GM19193 (cell line): ENCODE data around the gene KPNA5.

Source experiments
- POLR2A ChIP-seq: IDR thresholded peaks from 4 replicates; pipeline ENCODE4 v1.6.1; 2011; ENCODE audit not compliant: insufficient read depth, insufficient read length; ENCODE audit errors: extremely low read depth

Gene KPNA5

GRCh38 chr6:116680880-116681672 is at the start of gene KPNA5:
KPNA5 (plus strand) TSS chr6:116681211; CDS start chr6:116681335, 124 bp downstream.
- peak; percentile 96 for TF ChIP-seq POLR2A

GRCh38 chr6:116631379-116631990 is 49.5 kb upstream of the KPNA5 start:
- no peak for TF ChIP-seq POLR2A

GRCh38 chr6:116633685-116634084 is 47.3 kb upstream of the KPNA5 start:
- no peak for TF ChIP-seq POLR2A

GRCh38 chr6:116648156-116648555 is 32.9 kb upstream of the KPNA5 start:
- no peak for TF ChIP-seq POLR2A

DNA sequence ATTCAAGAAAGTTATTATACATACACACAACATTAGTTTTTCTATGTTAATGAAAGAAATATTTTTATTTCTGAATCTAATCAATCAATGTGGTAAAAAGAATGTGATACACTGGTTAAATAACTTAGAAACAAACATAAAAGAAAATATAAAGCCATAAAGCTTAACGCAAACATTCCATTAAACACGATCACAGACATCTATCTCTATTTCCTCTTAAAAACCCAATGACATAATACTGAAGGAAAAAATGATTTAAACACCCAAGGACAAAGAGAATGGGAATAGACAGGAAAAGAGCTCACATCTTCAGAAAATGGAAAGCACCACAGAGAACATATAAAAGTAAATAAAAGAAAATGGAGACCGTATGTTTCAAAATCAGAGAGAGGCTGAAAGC is 31.9 kb upstream of the KPNA5 start:
- no peak for TF ChIP-seq POLR2A

- TF ChIP-seq POLR2A: no peak
These were observed 29.1 kb upstream of the KPNA5 start for GRCh38 chr6:116651916-116652315.

DNA sequence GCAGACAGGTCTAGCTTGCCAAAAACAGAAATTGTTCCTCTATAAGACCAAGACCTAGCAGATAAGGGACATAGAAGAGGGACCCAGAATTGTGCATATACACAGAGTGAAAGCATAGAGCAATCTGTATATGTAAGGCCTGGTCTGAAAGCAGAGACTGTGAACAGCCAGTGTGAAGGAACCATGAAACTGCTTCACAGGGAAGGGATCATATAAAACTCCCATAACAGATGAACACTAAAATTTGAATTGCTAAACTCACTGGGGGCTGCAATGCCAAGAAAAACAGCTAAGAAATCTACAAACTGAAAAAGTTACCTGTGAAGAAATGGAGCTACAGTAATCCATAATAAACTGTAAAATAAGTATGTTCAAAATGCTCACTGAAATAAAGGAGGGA is 19.4 kb upstream of the KPNA5 start:
- no peak for TF ChIP-seq POLR2A

GRCh38 chr6:116662202-116662601 is 18.8 kb upstream of the KPNA5 start:
- no peak for TF ChIP-seq POLR2A

GRCh38 chr6:116663308-116663707 is 17.7 kb upstream of the KPNA5 start:
- no peak for TF ChIP-seq POLR2A

GRCh38 chr6:116665464-116665863 is 15.5 kb upstream of the KPNA5 start:
- no peak for TF ChIP-seq POLR2A

GRCh38 chr6:116666869-116667268 is 14.1 kb upstream of the KPNA5 start:
- TF ChIP-seq POLR2A: no peak

DNA sequence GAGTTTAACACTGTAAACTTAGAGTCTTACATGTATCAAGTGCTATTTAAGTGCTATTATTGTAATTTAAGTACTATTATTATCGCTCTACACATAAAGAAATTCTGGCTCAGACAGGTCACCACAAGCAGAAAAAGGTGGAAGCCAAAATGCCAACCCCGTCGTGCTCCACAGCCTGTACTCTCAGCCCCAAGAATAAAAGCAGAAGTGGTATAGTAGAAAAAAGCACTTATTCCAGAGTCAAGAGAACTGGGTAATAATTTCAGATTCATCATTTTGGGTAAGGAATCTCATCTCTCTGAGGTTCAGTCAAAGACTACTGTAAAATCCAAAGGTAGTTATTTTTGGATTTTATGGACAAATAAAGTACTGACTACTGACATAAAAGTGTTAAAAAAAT is 13.4 kb upstream of the KPNA5 start:
- TF ChIP-seq POLR2A: no peak

GRCh38 chr6:116672306-116672705 is 8.7 kb upstream of the KPNA5 start:
- TF ChIP-seq POLR2A: no peak

DNA sequence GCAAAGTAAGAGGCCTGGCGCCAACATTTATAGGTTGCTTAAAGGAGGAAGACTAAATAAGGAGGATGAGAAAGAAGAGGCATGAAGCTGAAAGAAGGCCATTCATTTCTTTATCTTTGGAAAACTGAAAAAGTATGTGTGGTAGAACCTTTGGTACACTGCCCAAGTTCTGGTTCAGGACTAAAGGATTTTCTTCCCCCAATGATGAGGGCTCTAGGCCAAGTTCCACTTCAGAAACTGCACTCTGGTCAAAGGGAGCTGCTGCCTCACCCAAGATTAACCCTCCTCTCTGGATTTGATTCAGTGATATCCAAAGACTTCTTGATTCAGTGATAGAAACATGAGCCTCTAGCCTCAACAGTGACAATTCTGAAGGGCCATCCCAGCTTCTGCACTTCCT is 5.0 kb upstream of the KPNA5 start:
- TF ChIP-seq POLR2A: no peak

DNA sequence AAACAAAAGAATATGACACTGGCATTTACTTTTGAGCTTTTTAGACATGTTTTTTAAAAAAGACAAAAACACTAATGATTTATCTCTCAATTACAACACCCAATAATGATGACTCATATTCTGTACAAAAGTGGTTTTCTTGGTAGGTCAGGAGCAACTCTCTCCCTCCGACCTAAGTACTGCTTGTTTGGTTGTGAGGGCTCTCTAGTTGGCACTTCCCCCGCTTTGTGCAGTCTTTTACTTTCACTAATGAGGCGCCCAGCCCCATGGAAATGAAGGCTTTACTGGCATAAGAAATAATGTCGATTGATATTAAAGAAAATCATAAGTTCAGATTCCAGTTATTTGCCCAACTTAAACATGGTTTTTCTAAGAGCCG is 1.3 kb downstream of the KPNA5 start:
- no peak for TF ChIP-seq POLR2A

DNA sequence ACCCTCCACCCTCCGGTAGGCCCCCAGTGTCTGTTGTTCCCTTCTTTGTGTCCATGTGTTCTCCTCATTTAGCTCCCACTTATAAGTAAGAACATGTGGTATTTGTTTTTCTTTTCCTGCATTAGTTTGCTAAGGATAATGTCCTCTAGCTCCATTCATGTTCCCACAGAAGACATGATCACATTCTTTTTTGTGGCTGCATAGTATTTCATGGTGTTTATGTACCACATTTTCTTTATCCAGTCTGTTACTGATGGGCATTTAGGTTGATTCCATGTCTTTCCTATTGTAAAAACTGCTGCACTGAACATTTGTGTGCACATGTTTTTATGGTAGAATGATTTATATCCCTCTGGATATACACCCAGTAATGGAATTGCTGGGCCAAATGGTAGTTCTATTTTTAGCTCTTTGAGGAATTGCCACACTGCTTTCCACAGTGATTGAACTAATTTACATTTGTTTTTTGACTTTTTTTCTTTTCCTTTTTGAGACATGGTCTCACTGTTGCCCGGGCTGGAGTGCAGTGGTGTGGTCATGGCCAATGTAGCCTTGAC is 4.5 kb downstream of the KPNA5 start:
- TF ChIP-seq POLR2A: no peak
